K562 (cell line): ENCODE results near the gene EXT2. TPM values are rescaled to one million over a fixed set of nuclear protein-coding genes. Genes with fewer than 3 reads are reported as not detected.

Experiments used
- FOXJ3 ChIP-seq: sonication (generic); formaldehyde crosslinking; IDR thresholded peaks from 2 replicates; pipeline ENCODE4 v1.4.0; 2020; ENCODE audit warnings: mild to moderate bottlenecking, missing genetic modification reagents
- GTF3C2 ChIP-seq: IDR thresholded peaks from 3 replicates; pipeline ENCODE4 v1.6.1; 2011; ENCODE audit warnings: borderline replicate concordance, mild to moderate bottlenecking, moderate library complexity; ENCODE audit not compliant: insufficient read length; ENCODE audit errors: extremely low read depth
- HDAC8 ChIP-seq: fragments of 450-650 bp; IDR thresholded peaks from 2 replicates; pipeline ENCODE4 v1.6.1; 2016; ENCODE audit warnings: mild to moderate bottlenecking, missing genetic modification characterization, moderate library complexity, missing compliant biosample characterization
- HMGN3 ChIP-seq: IDR thresholded peaks from 2 replicates; pipeline ENCODE4 v1.6.1; 2011; ENCODE audit warnings: borderline replicate concordance, low read depth, mild to moderate bottlenecking, mixed read lengths, low read length; ENCODE audit not compliant: insufficient read length; ENCODE audit errors: extremely low read depth
- RAD21 ChIP-seq, 2 experiments: fragments of 250-450 bp in 1 of 2; fragments of 450-650 bp in 1 of 2; sonication (Bioruptor Pico) in 1 of 2; formaldehyde crosslinking in 1 of 2; IDR thresholded peaks in 1 of 2; conservative IDR thresholded peaks in 1 of 2; 2 replicates each; pipeline versions ENCODE4 v1.4.0 to v1.8.0; 2020 to 2022; ENCODE audit warnings: mild to moderate bottlenecking in 2 of 2, moderate library complexity in 1 of 2
- TBP ChIP-seq: optimal IDR thresholded peaks from 2 replicates; pipeline ENCODE3; 2011; ENCODE audit warnings: low read depth, low read length, improper control_type of control experiment
- TEAD2 ChIP-seq: fragments of 450-650 bp; IDR thresholded peaks from 2 replicates; pipeline ENCODE4 v1.6.1; 2016; ENCODE audit warnings: missing genetic modification characterization, control low read depth, missing compliant biosample characterization
- ZNF609 ChIP-seq: sonication (generic); formaldehyde crosslinking; IDR thresholded peaks from 2 replicates; pipeline ENCODE4 v1.8.1; 2023; ENCODE audit warnings: missing genetic modification reagents, mild to moderate bottlenecking, borderline replicate concordance
- polyA plus RNA-seq, 8 experiments: library from polyadenylated mRNA; depleted of rRNA in 4 of 8; stranded (reverse) in 5 of 8; unstranded in 3 of 8; fragments of >200 nt; fragmentation: Nextera tagmentation in 2 of 8; fragmentation: Illumina TruSeq in 1 of 8; extraction: Ambion mirVana in 2 of 8; extraction: Trizol in 1 of 8; gene quantifications; 2 replicates each; pipeline versions ENCODE4 v1.2.1 to v1.2.3, GENCODE V29; 2011 to 2014; ENCODE audit warnings: inconsistent platforms in 1 of 8, missing spikeins in 1 of 8
- total RNA-seq, 7 experiments: library from RNA; depleted of rRNA in 6 of 7; stranded (reverse); fragments of >200 nt in 6 of 7; fragmentation: Illumina TruSeq in 2 of 7; extraction: Trizol in 2 of 7; gene quantifications; 2 replicates each; pipeline versions ENCODE4 v1.2.1 to v1.2.3, GENCODE V29; 2011 to 2021; ENCODE audit warnings: low replicate concordance in 1 of 7
- TF ChIP-seq, protein P1 (sequence below), 2 experiments: fragments of 200-800 bp in 1 of 2; sonication (Bioruptor generic) in 1 of 2; sonication (generic) in 1 of 2; formaldehyde crosslinking in 1 of 2; IDR thresholded peaks in 1 of 2; conservative IDR thresholded peaks in 1 of 2; 2 replicates each; pipeline versions ENCODE4 v1.5.0 to v1.6.1; 2016 to 2020; ENCODE audit warnings: missing compliant biosample characterization in 1 of 2, missing genetic modification characterization in 1 of 2, missing genetic modification reagents in 1 of 2
- TF ChIP-seq, protein P2 (sequence below), 3 experiments: IDR thresholded peaks in 2 of 3; conservative IDR thresholded peaks in 1 of 3; 2 replicates each; pipeline ENCODE4 v1.5.1; 2011 to 2012; ENCODE audit warnings: low read length in 3 of 3, mild to moderate bottlenecking in 3 of 3, control low read depth in 2 of 3, improper control_type of control experiment in 1 of 3, inconsistent platforms in 1 of 3, low read depth in 1 of 3, mixed read lengths in 1 of 3, moderate library complexity in 1 of 3; ENCODE audit not compliant: insufficient read depth in 2 of 3

EXT2 gene
- total and polyA plus RNA-seq, 9 of the 15 experiments (the other 6 are each of a cell fraction or from before 2014, with no cell fraction given): 7.5 to 52.1 (median 38.1) TPM

DNA sequence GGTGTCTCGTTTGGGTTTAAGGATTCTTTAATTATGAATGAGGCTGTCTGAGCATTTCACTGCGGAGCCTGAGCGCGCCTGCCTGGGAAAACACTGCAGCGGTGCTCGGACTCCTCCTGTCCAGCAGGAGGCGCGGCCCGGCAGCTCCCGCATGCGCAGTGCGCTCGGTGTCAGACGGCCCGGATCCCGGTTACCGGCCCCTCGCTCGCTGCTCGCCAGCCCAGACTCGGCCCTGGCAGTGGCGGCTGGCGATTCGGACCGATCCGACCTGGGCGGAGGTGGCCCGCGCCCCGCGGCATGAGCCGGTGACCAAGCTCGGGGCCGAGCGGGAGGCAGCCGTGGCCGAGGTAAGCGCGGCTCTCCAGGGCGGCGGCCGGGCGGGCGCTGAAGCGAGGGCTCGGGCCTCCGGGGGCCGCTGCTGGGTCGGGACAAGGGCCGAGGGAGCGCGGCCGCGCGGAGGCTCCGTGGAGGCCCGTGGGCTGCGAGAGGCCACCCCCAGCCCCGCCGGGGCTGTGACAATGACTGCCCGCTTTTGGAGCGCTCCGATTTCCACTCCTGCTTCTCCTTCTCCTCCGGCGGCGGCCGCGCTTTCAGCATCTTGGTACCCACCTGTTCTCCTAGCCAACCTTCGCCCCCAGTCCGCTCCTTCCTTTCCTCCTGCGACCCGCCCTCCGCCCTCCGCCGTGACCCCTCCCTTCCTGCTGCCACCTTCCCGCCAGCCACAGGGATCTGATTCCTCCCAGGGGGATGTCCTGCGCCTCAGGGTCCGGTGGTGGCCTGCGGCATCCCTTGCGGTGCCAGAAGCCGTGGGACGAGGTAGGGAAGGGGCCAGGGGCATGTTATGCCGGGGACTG is at the start of gene EXT2 (continued):
- TF ChIP-seq GTF3C2 (no peak), TBP (peak; percentile 30), TEAD2 (tag) (no peak), ZNF609 (no peak), FOXJ3 (CRISPR knock-in tag) (no peak), RAD21 (CRISPR knock-in tag; conservative IDR thresholded peaks at IDR 0.05 in 1 of 2, IDR thresholded peaks at IDR 0.05 in 1 of 2) (peak in 1 of 2 experiments; percentile 23; a peak in 1 of 4 replicates), HDAC8 (tag) (no peak), HMGN3 (no peak)
- TF ChIP-seq, protein P1, sequence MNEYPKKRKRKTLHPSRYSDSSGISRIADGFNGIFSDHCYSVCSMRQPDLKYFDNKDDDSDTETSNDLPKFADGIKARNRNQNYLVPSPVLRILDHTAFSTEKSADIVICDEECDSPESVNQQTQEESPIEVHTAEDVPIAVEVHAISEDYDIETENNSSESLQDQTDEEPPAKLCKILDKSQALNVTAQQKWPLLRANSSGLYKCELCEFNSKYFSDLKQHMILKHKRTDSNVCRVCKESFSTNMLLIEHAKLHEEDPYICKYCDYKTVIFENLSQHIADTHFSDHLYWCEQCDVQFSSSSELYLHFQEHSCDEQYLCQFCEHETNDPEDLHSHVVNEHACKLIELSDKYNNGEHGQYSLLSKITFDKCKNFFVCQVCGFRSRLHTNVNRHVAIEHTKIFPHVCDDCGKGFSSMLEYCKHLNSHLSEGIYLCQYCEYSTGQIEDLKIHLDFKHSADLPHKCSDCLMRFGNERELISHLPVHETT (CRISPR knock-in tag; conservative IDR thresholded peaks at IDR 0.05 in 1 of 2, IDR thresholded peaks at IDR 0.05 in 1 of 2): peak in 1 of 2 experiments; percentile 66; a peak in 2 of 4 replicates
- TF ChIP-seq, protein P2, sequence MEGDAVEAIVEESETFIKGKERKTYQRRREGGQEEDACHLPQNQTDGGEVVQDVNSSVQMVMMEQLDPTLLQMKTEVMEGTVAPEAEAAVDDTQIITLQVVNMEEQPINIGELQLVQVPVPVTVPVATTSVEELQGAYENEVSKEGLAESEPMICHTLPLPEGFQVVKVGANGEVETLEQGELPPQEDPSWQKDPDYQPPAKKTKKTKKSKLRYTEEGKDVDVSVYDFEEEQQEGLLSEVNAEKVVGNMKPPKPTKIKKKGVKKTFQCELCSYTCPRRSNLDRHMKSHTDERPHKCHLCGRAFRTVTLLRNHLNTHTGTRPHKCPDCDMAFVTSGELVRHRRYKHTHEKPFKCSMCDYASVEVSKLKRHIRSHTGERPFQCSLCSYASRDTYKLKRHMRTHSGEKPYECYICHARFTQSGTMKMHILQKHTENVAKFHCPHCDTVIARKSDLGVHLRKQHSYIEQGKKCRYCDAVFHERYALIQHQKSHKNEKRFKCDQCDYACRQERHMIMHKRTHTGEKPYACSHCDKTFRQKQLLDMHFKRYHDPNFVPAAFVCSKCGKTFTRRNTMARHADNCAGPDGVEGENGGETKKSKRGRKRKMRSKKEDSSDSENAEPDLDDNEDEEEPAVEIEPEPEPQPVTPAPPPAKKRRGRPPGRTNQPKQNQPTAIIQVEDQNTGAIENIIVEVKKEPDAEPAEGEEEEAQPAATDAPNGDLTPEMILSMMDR (IDR thresholded peaks at IDR 0.05 in 2 of 3, conservative IDR thresholded peaks at IDR 0.05 in 1 of 3; ENCODE audit: insufficient read depth in 2 of 3, low read depth in 1 of 3, low read length in 3 of 3): peak; percentile 87 to 90 (median 87)
